Measurements from ENCODE around the gene LRRC37A.
A peak's percentile ranks its signal among the peaks of the same experiment; 100 is the strongest.
"Not testable (repeated sequence)": the region's sequence is repeated elsewhere in the genome, so short reads cannot be mapped to it uniquely, and the experiment has no call there.

The LRRC37A gene

GRCh38 chr17:46286764-46287221 lies 8.1 kb upstream of the LRRC37A start:
- DNase-seq, result peak in 28 of 56 donors; percentile 5 to 95 (median 26)

- not testable (repeated sequence) for DNase-seq
These were observed 7.3 kb upstream of the LRRC37A start for GRCh38 chr17:46287587-46287986.

GRCh38 chr17:46290906-46291546 lies 3.9 kb upstream of the LRRC37A start:
- DNase-seq, result peak in 3 of 56 donors; percentile 9 to 44 (median 26)

GRCh38 chr17:46291618-46292017 lies 3.3 kb upstream of the LRRC37A start:
- DNase-seq, result not testable (repeated sequence)

- not testable (repeated sequence) for DNase-seq
These were observed 46.3 kb downstream of the LRRC37A start for GRCh38 chr17:46341220-46341619.

- DNase-seq, result not testable (repeated sequence)
These were observed 47.2 kb downstream of the LRRC37A start for GRCh38 chr17:46342131-46342530.

GRCh38 chr17:46348345-46348744 lies 53.4 kb downstream of the LRRC37A start:
- DNase-seq, result not testable (repeated sequence)

- DNase-seq, result not testable (repeated sequence)
These were observed 54.1 kb downstream of the LRRC37A start for GRCh38 chr17:46349060-46349459.

GRCh38 chr17:46353856-46354255 lies 58.9 kb downstream of the LRRC37A start:
- DNase-seq, result not testable (repeated sequence)

- DNase-seq, result not testable (repeated sequence)
These were observed 66.3 kb downstream of the LRRC37A start for GRCh38 chr17:46361145-46361735.

GRCh38 chr17:46361755-46362154 lies 66.8 kb downstream of the LRRC37A start, which contains the start of gene ARL17B:
Gene ARL17B (minus strand): TSS chr17:46361766. CDS start chr17:46358397, 3,369 bp downstream.
- DNase-seq, result not testable (repeated sequence)

- not testable (repeated sequence) for DNase-seq
These were observed 72.6 kb downstream of the LRRC37A start for GRCh38 chr17:46367520-46367919.

- DNase-seq, result not testable (repeated sequence)
These were observed 77.6 kb downstream of the LRRC37A start for GRCh38 chr17:46372236-46373229.

GRCh38 chr17:46373418-46373817 lies 78.5 kb downstream of the LRRC37A start:
- not testable (repeated sequence) for DNase-seq

GRCh38 chr17:46383118-46383517 lies 88.2 kb downstream of the LRRC37A start:
- DNase-seq, result not testable (repeated sequence)

- not testable (repeated sequence) for DNase-seq
These were observed 90.6 kb downstream of the LRRC37A start for GRCh38 chr17:46385491-46385890.

All from amygdala (tissue), 56 donors.